GM21515 (cell line): ENCODE measurements around the gene ACOT11.

ENCODE experiments used
- ATAC-seq: cut with Tn5 transposase; IDR thresholded peaks from one replicate; pipeline ENCODE4 v1.9.1; 2021; ENCODE audit not compliant: unreplicated experiment

The ACOT11 gene

DNA sequence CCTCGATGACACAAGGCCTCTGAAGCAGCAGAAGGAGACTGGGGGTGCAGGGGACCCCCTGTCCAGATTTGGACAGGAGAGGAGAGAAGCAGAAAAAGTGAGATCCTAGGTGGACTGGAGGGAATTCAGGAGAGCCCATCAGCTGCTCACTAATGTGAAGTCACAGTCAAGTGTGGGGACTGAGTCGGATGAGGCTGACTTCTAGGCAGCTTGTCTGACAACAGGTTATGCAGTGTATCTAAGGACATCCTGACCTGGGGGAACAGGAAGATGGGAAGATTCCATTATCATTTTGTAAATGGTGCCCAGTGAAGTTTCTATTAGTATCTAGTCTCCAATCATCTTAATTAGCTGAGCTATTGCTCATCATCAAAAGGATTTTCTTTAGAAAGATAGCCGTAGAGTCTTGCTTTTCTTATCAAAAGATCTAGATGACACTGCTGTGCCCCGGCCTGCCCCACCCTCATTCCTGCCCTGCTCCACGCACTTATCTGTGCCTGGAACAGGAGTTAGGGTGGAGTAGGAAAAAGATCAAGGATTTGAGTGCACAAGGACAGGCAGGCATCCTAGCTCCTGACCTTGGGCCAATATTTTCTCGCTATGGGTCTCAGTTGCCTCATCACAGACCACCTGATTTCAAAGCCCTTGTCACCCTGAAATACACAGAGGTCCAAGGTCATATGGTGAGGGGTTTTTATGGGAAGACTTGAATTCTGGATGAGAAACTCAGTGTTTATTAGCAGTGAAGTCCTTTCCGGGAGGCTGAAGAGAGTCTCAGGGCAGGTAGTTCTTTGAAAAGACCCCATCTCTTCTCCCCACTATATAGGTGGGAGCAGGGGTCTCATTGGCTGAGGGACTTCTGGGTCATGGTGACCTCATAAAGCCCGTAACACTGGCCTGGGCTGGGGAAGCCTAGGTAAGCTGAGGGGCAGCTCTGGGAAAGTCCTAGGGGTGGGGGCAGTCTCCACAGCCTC is 93.1 kb downstream of the ACOT11 start, which contains the start of gene MROH7:
MROH7 (plus strand) TSS at position 924 of the 974 bp plus-strand sequence. CDS start 11,141 bp downstream, outside the sequence.
- ATAC-seq: no peak

DNA sequence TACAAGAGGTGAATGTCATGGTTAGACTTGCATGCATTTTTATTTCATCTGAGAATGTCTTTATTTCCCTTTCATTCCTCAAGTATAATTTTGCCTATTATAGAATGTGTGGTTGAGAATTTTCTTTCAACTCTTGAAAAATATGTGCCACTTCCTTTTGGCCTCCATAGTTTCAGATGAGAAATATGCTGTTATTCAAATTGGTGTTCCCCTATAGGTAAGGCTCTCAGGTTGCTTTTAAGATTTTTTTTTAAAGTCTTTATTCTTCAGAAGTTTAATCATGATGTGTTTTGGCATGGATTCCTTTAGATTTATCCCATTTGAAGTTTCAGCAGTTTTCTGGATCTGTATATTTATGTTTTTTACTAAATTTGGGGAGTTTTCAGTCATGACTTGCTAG is 95.7 kb downstream of the ACOT11 start:
- ATAC-seq: no peak

DNA sequence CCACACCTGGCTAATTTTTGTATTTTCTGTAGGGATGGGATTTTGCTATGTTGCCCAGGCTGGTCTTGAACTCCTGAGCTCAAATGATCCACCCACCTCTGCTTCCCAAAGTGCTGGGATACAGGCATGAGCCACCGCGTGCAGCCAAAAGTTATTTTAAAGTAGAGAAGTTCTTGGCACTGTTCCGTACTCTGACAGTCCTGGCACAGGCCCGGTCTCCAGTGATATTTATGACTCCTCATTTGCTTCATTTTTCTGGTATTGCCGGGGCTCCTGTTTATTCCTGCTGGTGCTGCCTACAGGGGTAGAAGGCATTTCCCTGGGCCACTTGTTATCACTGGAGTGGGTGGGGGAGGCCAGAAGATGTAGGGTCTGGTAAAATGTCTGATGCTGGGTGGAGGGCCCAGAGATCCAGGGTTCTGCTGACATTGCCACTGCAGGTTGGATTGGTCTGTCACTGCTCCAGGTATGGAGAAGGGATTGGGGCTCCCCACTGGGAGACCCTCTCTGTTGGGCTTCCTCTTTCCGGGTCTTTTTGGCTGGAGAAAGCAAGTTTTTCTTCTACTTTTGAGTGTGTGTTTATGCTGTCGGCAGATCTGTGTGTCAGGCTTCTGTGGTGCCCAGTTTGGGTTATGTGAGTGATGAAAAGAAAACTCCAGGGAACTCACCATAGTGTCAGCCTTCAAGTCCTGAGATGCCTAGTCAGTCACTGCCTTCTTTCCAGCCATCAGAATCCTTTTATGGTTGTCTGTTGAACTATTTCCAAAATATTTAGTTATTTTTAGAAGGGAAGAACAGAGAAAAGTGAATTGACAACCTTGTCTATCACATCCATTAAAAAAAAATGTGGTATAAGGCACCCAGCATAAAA is 98.0 kb downstream of the ACOT11 start:
- ATAC-seq: no peak

DNA sequence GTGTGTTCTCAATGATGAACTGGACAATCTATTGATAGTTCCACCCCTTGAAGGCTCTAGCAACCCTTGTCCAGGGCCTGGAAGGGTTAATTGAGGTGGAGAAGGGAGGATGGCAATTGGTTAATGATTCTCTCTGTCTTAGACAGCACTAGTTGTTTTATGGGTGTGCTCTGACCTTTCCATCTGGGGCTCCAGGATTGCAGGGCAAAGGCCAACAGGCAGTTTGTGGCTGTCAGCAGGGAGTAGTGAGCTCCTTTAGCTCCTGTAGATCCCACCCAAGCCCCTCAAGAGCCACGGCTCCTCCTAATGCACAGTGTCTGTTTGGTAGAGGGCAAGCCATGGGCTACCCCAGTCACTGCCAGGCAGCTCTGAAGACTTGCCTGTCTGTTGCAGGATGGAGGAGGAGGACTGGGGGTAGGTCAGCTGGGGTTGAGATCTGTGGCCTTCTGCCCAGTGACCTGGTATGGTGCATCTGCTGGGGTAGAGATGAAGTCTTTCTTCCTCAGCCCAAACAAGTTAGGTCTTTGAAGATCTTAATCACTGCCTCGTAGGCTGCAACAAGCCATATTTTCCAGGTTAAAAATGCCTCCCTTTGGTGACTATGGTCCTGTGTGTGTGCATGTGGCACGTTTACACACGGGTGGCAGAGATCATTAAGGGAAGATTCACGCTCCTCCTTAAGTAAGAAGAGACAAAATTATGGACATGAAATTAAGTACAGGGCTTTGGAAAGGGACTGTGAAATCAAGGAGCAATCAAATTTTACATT is 101.3 kb downstream of the ACOT11 start:
- ATAC-seq: no peak

DNA sequence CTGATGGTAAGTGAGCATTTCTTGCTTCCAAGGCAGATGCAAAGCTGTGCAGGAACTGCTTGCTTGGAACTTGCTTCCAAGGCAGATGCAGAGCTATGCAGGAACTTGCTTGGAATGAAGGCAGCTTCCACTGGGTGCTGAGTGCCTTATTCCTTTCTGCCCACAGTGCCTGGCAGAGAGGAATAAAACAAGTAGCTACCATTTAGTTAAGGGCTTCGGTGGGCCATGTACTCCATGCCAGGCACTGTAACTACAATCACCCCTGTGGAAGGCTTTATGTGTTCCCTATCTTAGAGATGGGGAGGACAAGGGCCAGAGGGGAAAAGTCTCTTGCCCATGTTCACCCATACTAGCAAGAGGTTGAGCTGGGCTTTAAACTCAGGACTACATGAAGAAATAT is 101.9 kb downstream of the ACOT11 start:
- ATAC-seq: no peak

DNA sequence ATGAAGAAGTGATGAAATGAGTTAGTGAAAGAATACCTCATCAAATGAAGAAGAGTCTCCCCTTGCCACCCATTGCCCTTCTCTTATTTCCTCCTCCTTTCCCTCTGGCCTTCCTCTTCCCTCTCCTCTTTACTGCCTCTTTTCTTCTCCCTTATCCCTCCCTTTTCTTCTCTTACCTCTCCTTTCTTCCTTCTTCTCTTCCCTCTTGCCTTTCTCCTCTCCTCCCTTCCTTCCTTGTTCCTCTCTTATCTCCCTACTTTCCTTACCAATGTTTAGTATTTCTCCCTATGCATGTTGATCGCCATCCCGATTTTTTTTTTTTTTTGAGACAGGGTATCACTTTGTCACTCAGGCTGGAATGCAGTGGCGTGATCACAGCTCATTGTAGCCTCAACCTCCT is 102.4 kb downstream of the ACOT11 start:
- ATAC-seq: no peak

DNA sequence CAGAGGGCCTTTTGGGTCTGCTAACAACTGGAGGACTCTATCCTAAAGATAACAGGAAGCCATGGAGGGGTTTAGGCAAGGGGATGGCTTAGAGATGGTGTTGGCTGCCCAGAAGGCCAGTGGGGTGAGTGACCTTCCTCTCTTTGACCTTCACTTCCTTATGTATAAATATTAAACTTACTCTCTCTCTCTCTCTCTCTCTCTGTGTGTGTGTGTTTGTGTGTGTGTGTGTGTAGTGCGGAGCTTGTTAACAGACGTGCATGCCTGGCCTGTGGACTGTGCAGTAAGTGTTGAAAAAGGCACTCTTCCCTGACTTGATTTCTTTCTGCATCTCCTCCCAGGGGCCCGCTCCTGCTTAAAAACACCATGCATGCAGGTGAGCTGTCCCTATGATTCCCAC is 103.6 kb downstream of the ACOT11 start:
- no peak for ATAC-seq

DNA sequence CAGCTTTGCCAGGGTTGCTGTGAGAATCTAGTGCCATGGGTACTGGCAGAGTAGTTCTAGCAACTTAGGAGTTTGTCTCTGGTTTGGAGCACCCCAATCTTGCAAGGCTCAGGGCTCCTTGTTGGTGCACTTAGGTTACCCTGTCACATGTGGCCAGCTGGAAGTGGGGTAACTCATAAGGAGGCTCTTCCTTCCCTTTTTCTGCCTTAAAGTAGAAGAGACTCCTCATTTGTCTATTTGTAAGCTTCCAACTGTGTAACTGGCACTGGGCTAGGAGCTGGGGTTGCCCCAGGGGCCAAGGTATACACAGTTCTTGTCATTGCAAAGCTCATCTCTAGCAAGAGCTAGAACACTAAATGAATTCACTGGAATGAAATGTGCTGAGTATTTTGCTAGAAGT is 104.1 kb downstream of the ACOT11 start:
- no peak for ATAC-seq

DNA sequence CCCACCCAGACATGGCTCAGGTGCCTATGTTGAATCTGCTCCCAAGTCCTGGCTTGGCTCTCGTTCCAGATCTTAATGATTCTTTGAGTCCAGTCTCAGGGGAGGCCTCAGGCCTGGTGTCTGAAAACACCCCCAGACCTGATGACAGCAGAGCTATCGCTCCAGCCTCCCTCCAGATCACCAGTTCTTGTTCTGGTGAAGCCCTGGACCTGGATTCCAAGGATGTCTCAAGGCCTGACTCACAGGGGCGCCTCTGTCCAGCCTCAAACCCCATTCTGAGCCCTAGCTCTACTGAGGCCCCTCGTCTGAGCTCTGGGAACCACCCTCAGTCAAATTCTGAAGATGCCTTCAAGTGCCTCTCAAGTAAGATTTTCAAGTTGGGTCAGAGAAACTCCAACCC is 105.0 kb downstream of the ACOT11 start:
- ATAC-seq: no peak

DNA sequence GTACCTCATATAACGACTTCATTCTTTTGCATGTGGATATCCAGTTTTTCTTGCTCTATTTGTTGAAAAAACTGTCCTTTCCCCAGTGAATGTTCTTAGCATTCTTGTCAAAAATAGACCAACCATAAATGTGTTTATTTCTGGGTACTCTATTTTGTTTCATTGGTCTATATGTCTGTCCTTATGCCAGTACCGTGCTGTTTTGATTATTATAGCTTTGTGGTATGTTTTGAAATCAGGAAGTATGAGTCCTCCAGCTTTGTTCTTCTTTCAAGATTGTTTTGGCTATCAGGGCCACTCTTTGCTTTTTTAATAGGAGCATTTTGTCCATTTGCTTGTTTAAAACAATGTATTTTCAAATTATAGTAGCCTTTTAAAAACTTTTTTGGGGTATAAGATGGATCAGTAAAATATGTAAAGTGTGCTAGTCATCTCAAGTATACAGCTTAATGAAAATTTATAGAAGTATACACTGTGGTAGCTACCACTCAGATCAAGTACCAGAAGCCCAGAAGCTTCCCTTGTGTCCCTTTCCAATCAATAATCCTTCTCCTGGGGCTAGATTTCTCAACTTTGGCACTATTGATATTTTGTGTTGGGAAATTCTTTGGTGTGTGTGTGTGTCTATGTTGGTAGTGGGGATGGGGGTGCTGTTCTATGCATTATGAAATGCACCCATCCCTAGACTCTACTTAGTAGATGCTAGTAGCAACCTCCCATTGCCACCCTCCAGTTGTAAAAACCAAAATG is 110.3 kb downstream of the ACOT11 start:
- no peak for ATAC-seq
